Large intestine (tissue), 3 donors: Measurements from ENCODE around the gene CLUH. TPM values are rescaled to one million over a fixed set of nuclear protein-coding genes. Genes with fewer than 3 reads are reported as not detected.
A peak's percentile ranks its signal among the peaks of the same experiment; 100 is the strongest.

Experiments
- DNase-seq, 2 donors: peaks; one replicate each; pipeline versions ENCODE4 v3.0.0 to v3.0.0-alpha.2; 2013
- H3K27ac ChIP-seq: one replicate; pipeline ENCODE4 v1.5.1; 2013; ENCODE audit warnings: low read length
- H3K27me3 ChIP-seq: 2 replicates; pipeline ENCODE4 v1.6.1; 2013; ENCODE audit warnings: low read length; ENCODE audit not compliant: control insufficient read depth, insufficient read depth
- H3K36me3 ChIP-seq: 2 replicates; pipeline ENCODE4 v1.6.1; 2013; ENCODE audit warnings: low read length; ENCODE audit not compliant: control insufficient read depth, insufficient read depth
- H3K4me1 ChIP-seq: one replicate; pipeline ENCODE4 v1.6.1; 2013; ENCODE audit warnings: low read length; ENCODE audit not compliant: control insufficient read depth, insufficient read depth
- H3K4me3 ChIP-seq: one replicate; pipeline ENCODE4 v1.5.1; 2013; ENCODE audit warnings: low read length
- H3K9me3 ChIP-seq: one replicate; pipeline ENCODE4 v1.6.1; 2013; ENCODE audit warnings: mild to moderate bottlenecking, low read depth, low read length, moderate library complexity; ENCODE audit not compliant: control insufficient read depth
- WGBS: methylation state at CpG from one replicate; pipeline ENCODE4 v1.1.5; 2013; ENCODE audit warnings: low lambda C conversion rate; ENCODE audit not compliant: insufficient coverage; 5-methylcytosine and 5-hydroxymethylcytosine counted together
- polyA plus RNA-seq: library from polyadenylated mRNA; unstranded; fragments of 120-200 nt; gene quantifications from one replicate; pipeline ENCODE4 v1.2.1, GENCODE V29; 2013

CLUH gene
- polyA plus RNA-seq, 1 donor = 85.5 TPM

DNA sequence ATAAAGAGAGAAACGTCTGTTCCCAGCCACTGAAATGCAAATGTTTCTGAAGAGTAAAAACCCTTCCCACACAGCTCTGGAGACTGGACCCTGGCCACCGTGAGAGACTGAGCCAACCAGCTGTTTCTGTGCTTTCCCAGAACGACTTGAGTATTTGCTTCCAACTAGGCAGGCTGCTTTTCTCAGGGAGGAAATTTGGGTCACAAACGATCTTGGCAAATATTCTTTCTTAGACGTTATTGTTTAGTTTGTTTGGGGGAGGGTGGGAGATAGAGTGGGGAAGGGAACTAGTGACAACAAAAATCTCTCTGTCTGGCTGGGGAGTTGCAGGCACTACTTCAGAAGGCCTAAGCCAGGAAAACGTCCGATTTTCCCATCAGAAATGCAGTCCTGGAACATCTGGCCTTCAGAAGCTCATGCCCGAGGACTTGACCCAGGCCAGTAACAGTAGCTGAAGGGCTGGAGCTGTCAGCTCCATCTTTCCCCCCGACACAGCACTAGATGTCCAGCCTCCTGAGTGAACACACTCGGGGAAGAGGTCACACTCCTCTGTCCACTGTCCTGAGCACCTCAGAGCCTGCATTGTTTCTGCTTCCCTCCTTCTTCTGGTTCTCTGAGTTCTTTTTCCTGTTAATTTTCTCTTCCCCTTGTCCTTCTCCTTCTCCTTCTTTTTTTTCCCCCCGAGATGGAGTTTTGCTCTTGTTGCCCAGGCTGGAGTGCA, 33.9 kb upstream of the CLUH start:
- Histone ChIP-seq H3K4me3 (no peak overlapping the region), H3K27ac (no peak overlapping the region), H3K36me3 (no peaks in the 10 kb centered on the region), H3K27me3 (peaks cover 32% of the 10 kb centered on the region), H3K4me1 (peaks cover 2% of the 10 kb centered on the region), H3K9me3 (no peaks in the 10 kb centered on the region)
- WGBS = 38% methylated on average over 2 of the region's 11 CpGs
- DNase-seq = peak; percentile 27

DNA sequence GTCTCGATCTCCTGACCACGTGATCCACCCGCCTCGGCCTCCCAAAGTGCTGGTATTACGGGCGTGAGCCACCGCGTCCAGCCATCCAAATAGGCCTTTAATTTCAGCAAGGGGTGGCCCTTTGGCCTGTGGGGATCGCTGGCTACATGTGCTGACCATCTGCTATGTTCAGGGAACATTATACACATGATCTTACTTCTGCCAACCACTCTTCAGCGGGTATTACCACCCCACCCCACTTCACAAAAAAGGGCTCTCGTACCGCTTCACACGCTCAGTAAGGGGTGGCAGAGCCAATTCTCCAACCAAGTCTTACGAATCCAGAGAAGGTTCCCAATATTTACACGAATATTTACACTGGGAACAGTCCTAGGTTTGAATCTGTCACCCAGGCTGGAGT, 26.1 kb upstream of the CLUH start:
- H3K4me3 ChIP-seq = no peak overlapping the region
- H3K9me3 ChIP-seq = no peaks in the 10 kb centered on the region
- no peak overlapping the region for H3K27ac ChIP-seq
- no peaks in the 10 kb centered on the region for H3K4me1 ChIP-seq
- H3K36me3 ChIP-seq = no peaks in the 10 kb centered on the region
- 89% methylated on average over 3 of the region's 15 CpGs for WGBS
- H3K27me3 ChIP-seq = peaks cover 2% of the 10 kb centered on the region
- no peak for DNase-seq

DNA sequence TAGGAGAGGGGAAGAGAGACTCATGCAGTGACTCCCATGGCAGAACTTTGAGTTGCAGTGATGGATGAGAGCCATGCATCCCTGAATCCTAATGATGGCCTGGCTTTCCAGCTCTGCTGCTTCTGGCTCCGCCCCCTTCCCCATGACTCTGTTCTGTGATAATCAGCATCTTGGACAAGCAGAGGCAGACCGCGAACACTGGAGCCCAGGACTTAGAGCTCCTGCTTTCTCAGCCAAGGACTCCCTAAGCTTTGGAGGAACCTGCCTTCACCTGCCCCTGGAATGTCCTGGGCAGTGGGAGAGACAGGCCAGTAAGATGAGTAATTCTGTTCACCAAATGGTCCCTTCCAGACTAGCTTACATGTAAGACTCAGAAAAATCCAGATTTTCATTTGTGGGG, 25.4 kb upstream of the CLUH start:
- Histone ChIP-seq H3K27me3 (peaks cover 2% of the 10 kb centered on the region), H3K4me3 (no peak overlapping the region), H3K4me1 (no peaks in the 10 kb centered on the region), H3K9me3 (no peaks in the 10 kb centered on the region), H3K27ac (no peak overlapping the region), H3K36me3 (no peaks in the 10 kb centered on the region)
- DNase-seq = no peak
- WGBS = no CpG with 5 or more reads among the region's 3 CpGs

DNA sequence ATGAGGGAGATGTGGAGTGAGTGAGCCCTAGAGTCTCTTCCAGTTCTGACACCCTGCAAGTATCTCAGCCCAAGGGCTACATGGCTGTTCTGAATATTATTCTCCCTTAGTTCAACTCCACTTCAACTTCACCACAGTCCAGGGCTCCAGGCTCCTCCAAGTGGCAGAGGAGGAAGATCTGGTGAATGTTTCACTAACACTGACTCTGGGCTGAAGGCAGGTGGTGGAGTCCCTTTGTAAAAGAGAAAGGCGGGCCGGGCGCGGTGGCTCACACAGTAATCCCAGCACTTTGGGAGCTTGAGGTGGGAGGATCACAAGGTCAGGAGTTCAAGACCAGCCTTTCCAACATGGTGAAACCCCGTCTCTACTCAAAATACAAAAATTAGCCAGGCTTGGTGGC, 24.3 kb upstream of the CLUH start:
- Histone ChIP-seq H3K9me3 (no peaks in the 10 kb centered on the region), H3K27me3 (peaks cover 2% of the 10 kb centered on the region), H3K27ac (no peak overlapping the region), H3K4me1 (no peaks in the 10 kb centered on the region), H3K36me3 (no peaks in the 10 kb centered on the region), H3K4me3 (no peak overlapping the region)
- peak; percentile 19 to 42 for DNase-seq
- WGBS = no CpG with 5 or more reads among the region's 5 CpGs

DNA sequence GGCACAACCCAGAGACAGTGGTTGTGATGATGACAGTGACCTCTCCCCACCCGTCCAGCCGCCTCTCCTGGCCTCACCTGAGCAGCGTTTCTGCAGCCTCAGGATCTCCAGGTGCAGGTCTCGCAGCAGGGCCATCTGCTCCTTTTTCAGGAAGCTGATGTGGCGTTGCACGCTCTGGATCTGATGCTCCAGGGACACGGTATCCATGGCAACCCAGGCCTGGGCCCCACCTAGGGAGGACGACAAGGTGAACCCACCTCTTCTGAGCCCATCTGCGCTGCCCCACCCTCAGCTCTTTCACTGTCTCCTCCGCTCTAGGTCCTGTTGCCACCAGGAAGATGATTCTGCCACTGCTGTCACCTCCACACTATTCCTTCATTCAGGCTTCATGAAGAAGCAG, 23.4 kb upstream of the CLUH start:
- Histone ChIP-seq H3K4me3 (no peak overlapping the region), H3K27me3 (peaks cover under 1% of the 10 kb centered on the region), H3K36me3 (no peaks in the 10 kb centered on the region), H3K9me3 (no peaks in the 10 kb centered on the region), H3K27ac (no peak overlapping the region), H3K4me1 (no peaks in the 10 kb centered on the region)
- no CpG with 5 or more reads among the region's 10 CpGs for WGBS
- DNase-seq = no peak

DNA sequence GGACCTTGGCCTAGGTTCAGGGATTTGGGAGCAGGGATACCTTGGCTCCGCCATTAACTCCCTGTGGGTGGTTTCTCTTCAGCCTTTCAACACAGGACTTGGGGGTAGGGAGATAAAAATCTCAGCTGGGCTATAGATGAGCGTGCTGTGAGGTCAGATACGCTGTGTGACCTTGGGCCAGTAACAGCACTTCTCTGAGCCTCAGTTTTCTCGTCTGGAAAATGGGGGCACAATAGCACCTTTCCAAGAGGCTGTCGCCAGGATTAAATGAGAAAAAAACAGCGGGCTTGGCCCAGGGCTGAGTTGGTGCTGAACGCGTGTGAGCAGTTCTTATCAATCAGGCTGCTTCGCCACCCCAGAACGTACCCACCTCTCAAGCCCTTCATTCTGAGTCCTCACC, 20.2 kb upstream of the CLUH start:
- H3K36me3 ChIP-seq = no peaks in the 10 kb centered on the region
- H3K27me3 ChIP-seq = peaks cover 2% of the 10 kb centered on the region
- 71% methylated on average over 1 of the region's 10 CpGs for WGBS
- H3K4me1 ChIP-seq = no peaks in the 10 kb centered on the region
- no peak overlapping the region for H3K27ac ChIP-seq
- H3K4me3 ChIP-seq = no peak overlapping the region
- no peak for DNase-seq
- no peaks in the 10 kb centered on the region for H3K9me3 ChIP-seq

DNA sequence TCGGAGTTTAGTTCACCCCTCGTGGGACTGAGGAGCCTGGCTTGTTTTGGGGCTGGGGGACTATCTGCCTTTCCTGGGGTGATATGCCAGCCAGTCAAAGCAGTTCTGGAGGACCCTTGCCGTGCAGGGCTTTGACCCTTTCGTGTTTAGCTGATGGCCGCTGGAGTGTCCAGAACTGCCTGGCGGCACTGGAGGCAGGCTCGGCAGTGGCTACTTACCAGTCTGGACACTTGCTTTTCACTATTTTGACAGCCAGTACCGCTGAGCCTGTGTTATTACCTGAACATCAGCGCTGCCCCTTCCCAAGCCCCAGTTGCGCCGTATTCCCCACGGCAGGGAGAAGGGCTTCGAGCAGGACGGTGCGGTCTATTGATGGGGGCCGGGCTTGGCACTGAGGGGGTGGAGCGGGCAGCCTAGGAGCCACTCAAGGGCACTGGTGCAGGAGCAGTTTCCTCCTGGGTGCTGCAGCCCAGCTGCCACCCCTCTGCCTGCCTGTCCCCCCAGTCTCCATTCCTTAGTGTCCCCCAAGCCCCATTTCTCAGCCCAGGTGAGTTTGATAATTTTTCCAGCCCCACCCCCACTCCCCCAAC, 19.3 kb upstream of the CLUH start:
- Histone ChIP-seq H3K4me1 (no peaks in the 10 kb centered on the region), H3K4me3 (no peak overlapping the region), H3K36me3 (no peaks in the 10 kb centered on the region), H3K9me3 (no peaks in the 10 kb centered on the region), H3K27me3 (peaks cover 3% of the 10 kb centered on the region), H3K27ac (no peak overlapping the region)
- no CpG with 5 or more reads among the region's 17 CpGs for WGBS
- no peak for DNase-seq

DNA sequence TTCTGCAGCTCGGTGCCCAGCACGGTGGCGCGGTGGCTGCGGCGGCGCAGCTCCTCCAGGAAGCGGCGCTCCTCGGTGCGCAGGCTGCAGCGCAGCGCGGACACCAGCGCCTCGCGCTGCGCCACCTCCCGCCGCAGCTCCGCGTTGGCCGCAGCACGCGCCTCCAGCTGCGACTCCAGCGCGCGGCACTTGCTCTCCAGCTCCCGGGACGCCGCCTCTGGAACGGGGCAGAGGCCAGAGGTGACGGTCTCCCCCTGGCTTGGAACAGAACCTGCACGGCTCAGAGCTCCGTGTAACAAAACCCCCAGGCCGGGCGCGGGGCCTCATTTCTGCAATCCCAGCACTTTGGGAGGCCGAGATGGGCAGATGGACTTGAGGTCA, 13.2 kb upstream of the CLUH start:
- H3K9me3 ChIP-seq = no peaks in the 10 kb centered on the region
- H3K36me3 ChIP-seq = no peaks in the 10 kb centered on the region
- peaks cover 6% of the 10 kb centered on the region for H3K4me1 ChIP-seq
- no CpG with 5 or more reads among the region's 40 CpGs for WGBS
- H3K4me3 ChIP-seq = no peak overlapping the region
- H3K27ac ChIP-seq = no peak overlapping the region
- no peak for DNase-seq
- H3K27me3 ChIP-seq = peaks cover 12% of the 10 kb centered on the region

DNA sequence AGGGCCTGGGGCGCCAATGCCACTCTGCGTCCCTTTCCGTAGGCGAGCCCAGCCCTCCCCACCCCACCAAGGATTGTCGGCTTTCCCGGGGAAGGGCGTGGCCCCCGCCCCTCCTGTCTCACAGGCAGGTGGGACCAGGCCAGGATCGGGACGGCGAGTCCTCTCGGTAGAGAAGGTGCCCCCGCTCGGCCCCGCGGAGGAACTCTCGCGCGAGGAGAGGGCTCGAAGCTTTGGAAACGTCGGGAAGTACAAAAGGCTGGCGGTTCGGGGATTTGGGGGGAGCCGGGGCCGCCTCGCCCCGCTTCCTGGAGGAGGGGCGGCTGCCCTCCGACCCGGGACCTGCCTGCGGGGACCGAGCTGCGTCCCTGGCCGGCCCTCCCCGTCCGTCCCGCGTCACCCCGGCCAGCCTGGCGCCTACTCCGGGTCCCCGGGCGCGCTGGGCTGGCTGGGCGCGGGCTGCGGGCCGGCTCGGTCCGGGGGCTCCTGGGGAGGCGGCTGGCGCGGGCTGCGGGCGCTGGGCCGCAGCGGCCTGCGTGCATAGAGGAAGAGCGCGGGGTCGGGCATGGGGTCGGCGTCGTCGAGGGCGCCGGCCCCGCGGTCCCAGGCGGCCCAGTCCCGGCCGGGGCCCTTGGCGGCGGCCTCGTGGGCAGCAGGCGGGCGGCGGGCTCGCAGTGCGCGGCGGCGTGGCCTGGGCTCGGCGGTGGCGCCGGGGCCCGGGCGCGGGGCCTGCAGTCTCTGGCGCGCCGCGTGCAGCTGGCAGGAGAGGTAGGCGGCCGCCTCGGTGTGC, 12.6 kb upstream of the CLUH start:
- no CpG with 5 or more reads among the region's 98 CpGs for WGBS
- H3K9me3 ChIP-seq = no peaks in the 10 kb centered on the region
- H3K27ac ChIP-seq = no peak overlapping the region
- peak overlapping the region; percentile 31 for H3K4me3 ChIP-seq
- H3K27me3 ChIP-seq = peaks cover 12% of the 10 kb centered on the region
- peaks cover 6% of the 10 kb centered on the region for H3K4me1 ChIP-seq
- DNase-seq = peak in 1 of 2 donors; percentile 81
- no peaks in the 10 kb centered on the region for H3K36me3 ChIP-seq

DNA sequence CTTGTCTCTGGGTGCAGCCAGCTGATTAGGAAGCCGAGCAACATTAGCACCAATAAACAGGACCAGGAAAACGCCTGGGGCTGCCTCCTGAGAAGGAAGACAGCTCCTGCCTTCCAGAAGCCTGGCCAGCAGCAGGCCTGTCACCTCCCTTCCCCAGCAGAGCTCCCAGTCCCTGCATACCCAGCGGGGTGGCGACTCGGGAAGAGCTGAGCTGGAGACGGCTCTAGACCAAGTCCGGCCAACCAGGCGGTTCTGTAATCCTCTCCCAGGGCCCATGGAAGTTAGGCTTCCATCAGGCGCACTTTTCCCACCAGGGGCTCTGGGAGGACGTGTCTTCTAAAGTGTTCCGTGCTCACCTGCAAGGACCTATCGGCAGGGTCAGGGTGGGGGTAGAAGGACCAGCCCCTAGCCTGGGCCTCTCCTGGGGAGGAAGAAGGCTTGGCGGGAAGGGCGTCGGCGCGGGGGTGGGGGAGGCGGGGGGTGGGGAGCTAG, 12.0 kb upstream of the CLUH start:
- no CpG with 5 or more reads among the region's 18 CpGs for WGBS
- Histone ChIP-seq H3K4me1 (peaks cover 6% of the 10 kb centered on the region), H3K9me3 (no peaks in the 10 kb centered on the region), H3K27me3 (peaks cover 12% of the 10 kb centered on the region), H3K4me3 (no peak overlapping the region), H3K27ac (peak overlapping the region; percentile 41), H3K36me3 (no peaks in the 10 kb centered on the region)
- DNase-seq = peak in 1 of 2 donors; percentile 64
